Measurements from ENCODE around the gene GNA14. TPM values are rescaled to one million over a fixed set of nuclear protein-coding genes. Genes with fewer than 3 reads are reported as not detected.
"Not testable (repeated sequence)": the region's sequence is repeated elsewhere in the genome, so short reads cannot be mapped to it uniquely, and the experiment has no call there.

The GNA14 gene
- total RNA-seq, 3 donors from 2014 or later = 1.8 to 2.9 (median 2.0) TPM

- Histone ChIP-seq H3K27ac (no peak overlapping the region), H3K9me3 (no peaks in the 10 kb centered on the region), H3K4me1 (no peaks in the 10 kb centered on the region), H3K27me3 (no peaks in the 10 kb centered on the region), H3K4me3 (no peak overlapping the region), H3K36me3 (no peaks in the 10 kb centered on the region)
- intact Hi-C loops (cut with DNase I; ENCODE audit: low total_unique reads) = no loop called here
- DNase-seq (ENCODE audit: low spot score in 2 of 2) = no peak
- TF ChIP-seq, protein P1, sequence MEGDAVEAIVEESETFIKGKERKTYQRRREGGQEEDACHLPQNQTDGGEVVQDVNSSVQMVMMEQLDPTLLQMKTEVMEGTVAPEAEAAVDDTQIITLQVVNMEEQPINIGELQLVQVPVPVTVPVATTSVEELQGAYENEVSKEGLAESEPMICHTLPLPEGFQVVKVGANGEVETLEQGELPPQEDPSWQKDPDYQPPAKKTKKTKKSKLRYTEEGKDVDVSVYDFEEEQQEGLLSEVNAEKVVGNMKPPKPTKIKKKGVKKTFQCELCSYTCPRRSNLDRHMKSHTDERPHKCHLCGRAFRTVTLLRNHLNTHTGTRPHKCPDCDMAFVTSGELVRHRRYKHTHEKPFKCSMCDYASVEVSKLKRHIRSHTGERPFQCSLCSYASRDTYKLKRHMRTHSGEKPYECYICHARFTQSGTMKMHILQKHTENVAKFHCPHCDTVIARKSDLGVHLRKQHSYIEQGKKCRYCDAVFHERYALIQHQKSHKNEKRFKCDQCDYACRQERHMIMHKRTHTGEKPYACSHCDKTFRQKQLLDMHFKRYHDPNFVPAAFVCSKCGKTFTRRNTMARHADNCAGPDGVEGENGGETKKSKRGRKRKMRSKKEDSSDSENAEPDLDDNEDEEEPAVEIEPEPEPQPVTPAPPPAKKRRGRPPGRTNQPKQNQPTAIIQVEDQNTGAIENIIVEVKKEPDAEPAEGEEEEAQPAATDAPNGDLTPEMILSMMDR (IDR thresholded peaks at IDR 0.05) = no peak
- TF ChIP-seq POLR2AphosphoS5 (IDR thresholded peaks at IDR 0.05) (no peak), POLR2A (IDR thresholded peaks at IDR 0.05) (no peak)
Observed at GRCh38 chr9:77587851-77588250, 60.3 kb downstream of the GNA14 start.

DNA sequence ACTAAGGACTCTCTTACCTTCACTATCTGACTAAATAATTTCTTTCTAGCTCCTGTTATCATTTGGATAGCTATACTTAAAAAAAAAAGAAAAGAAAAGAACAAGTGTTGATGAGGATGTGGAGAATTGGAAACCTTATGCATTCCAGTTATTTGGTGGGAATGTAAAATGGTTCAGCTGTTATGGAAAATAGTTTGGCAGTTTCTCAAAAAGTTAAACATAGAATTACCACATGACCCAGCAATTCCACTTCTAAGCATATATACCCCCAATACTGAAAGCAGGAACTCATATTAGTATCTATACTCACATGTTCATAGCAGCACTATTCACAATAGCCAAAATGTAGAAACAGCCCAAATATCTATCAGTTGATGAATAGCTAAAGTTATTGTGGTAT lies 61.1 kb downstream of the GNA14 start:
- TF ChIP-seq POLR2AphosphoS5 (IDR thresholded peaks at IDR 0.05) (no peak), POLR2A (IDR thresholded peaks at IDR 0.05) (no peak)
- TF ChIP-seq, protein P1 (IDR thresholded peaks at IDR 0.05) = no peak
- intact Hi-C loops (cut with DNase I; ENCODE audit: low total_unique reads) = no loop called here
- no peak overlapping the region for H3K4me3 ChIP-seq
- no peak overlapping the region for H3K27ac ChIP-seq
- no peaks in the 10 kb centered on the region for H3K4me1 ChIP-seq
- no peaks in the 10 kb centered on the region for H3K36me3 ChIP-seq
- no peaks in the 10 kb centered on the region for H3K27me3 ChIP-seq
- H3K9me3 ChIP-seq = no peaks in the 10 kb centered on the region
- DNase-seq (ENCODE audit: low spot score in 2 of 2) = no peak

DNA sequence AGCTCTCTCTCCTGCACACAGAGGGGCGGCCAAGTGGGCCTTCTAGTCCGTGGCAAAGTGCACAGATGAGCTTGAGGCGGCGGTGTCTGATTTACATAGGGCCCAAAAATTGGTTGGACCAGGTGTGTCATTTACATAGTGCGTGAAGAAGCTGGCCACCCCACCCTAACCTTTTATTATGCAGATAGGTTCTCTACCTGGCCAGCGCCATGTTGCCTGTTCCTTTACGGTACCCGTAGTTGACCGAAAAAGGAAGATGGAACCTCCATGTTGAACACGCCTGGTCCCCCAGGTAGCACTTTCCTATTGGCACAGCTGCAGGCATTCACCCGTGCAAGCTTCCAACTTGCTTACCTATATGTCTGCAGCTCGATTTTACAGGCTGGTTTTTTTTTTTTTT lies 61.5 kb downstream of the GNA14 start:
- no peaks in the 10 kb centered on the region for H3K9me3 ChIP-seq
- H3K4me3 ChIP-seq = no peak overlapping the region
- intact Hi-C loops (cut with DNase I; ENCODE audit: low total_unique reads) = no loop called here
- TF ChIP-seq, protein P1 (IDR thresholded peaks at IDR 0.05) = no peak
- TF ChIP-seq POLR2A (IDR thresholded peaks at IDR 0.05) (no peak), POLR2AphosphoS5 (IDR thresholded peaks at IDR 0.05) (no peak)
- H3K27ac ChIP-seq = no peak overlapping the region
- no peak for DNase-seq (ENCODE audit: low spot score in 2 of 2)
- H3K27me3 ChIP-seq = no peaks in the 10 kb centered on the region
- H3K4me1 ChIP-seq = no peaks in the 10 kb centered on the region
- H3K36me3 ChIP-seq = no peaks in the 10 kb centered on the region

DNA sequence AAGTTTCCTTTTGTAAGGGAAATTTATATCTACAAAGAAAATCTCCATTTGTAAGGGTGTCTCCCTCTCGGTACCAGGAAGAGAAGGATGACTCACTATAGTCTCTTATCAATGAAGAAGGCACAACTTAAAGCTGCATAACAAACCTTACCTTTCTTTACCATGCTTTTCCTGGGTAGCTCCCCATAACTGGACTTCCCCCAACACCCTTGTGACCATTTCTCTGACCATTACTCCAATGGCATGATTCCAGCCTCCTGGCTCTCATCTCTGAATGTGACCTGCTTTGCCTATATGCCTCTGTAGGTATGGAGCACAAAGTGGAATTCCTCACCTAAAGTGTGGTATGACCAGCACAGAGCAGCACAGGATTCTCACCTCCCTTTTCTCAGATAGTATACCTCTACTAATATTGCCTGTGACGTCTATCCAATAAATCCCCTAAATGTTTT lies 62.8 kb downstream of the GNA14 start:
- Histone ChIP-seq H3K27ac (no peak overlapping the region), H3K36me3 (no peaks in the 10 kb centered on the region), H3K27me3 (no peaks in the 10 kb centered on the region), H3K9me3 (no peaks in the 10 kb centered on the region), H3K4me1 (no peaks in the 10 kb centered on the region), H3K4me3 (no peak overlapping the region)
- no peak for DNase-seq (ENCODE audit: low spot score in 2 of 2)
- intact Hi-C loops (cut with DNase I; ENCODE audit: low total_unique reads) = no loop called here
- no peak for TF ChIP-seq POLR2AphosphoS5 (IDR thresholded peaks at IDR 0.05)
- TF ChIP-seq, protein P1 (IDR thresholded peaks at IDR 0.05) = no peak
- no peak for TF ChIP-seq POLR2A (IDR thresholded peaks at IDR 0.05)

DNA sequence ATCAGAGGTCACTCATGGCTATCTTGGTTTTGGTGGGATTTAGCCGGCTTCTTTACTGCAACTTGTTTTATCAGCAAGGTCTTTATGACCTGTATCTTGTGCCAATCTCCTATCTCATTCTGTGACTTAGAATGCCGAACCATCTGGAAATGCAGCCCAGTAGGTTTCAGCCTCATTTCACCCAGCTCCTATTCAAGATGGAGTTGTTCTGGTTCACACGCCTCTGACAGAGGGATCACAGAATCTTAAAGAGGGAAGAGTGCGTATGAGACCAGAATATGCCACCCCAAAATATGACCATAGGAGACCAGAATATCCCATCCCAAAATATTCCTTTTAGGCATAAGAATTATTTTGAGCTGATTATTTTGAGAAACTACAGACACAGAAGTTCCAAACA lies 63.2 kb downstream of the GNA14 start:
- intact Hi-C loops (cut with DNase I; ENCODE audit: low total_unique reads); H3K9me3 ChIP-seq; H3K27me3 ChIP-seq; H3K36me3 ChIP-seq; DNase-seq (ENCODE audit: low spot score in 2 of 2); H3K27ac ChIP-seq; H3K4me1 ChIP-seq; H3K4me3 ChIP-seq: not testable (repeated sequence)

Data from breast epithelium (tissue), 4 donors.